AG04450 (cell line): ENCODE data around the gene KCNG3. TPM values are rescaled to one million over a fixed set of nuclear protein-coding genes. Genes with fewer than 3 reads are reported as not detected.

ENCODE experiments used
- CTCF ChIA-PET: fragments of 300-600, 350-600 bp; formaldehyde crosslinking; extraction: SDS; loops from one replicate; lab custom pipeline; 2022; ENCODE audit warnings: antibody characterized with exemption, inconsistent platforms; lab: Charles Lee
- POLR2A ChIA-PET: fragments of 350-600 bp; formaldehyde crosslinking; extraction: SDS; loops from one replicate; lab custom pipeline; 2021; ENCODE audit warnings: antibody characterized with exemption, inconsistent platforms; lab: Yijun Ruan, JAX
- DNase-seq: peaks from one replicate; pipeline ENCODE4 v3.0.0-alpha.2; 2011; ENCODE audit warnings: low read depth, low spot score
- H3K27ac ChIP-seq: one replicate; pipeline ENCODE4 v1.5.1; 2012; ENCODE audit warnings: low read depth, low read length, control low read depth
- H3K27me3 ChIP-seq: one replicate; pipeline ENCODE4 v1.6.0; 2012; ENCODE audit warnings: low read length; ENCODE audit not compliant: control insufficient read depth, insufficient read depth
- H3K4me3 ChIP-seq: 2 replicates; pipeline ENCODE4 v1.5.1; 2011; ENCODE audit warnings: mild to moderate bottlenecking, low read depth, low read length, control low read depth
- H3K9me3 ChIP-seq: 2 replicates; pipeline ENCODE4 v1.5.1; 2012; ENCODE audit warnings: low read length; ENCODE audit not compliant: control insufficient read depth, insufficient read depth
- CTCF ChIP-seq: IDR thresholded peaks from 2 replicates; pipeline ENCODE4 v1.5.1; 2011; ENCODE audit warnings: low read depth, low read length, control low read depth, inconsistent platforms
- polyA plus RNA-seq: library from polyadenylated mRNA; depleted of rRNA; stranded (reverse); fragments of >200 nt; gene quantifications from 2 replicates; pipeline ENCODE4 v1.2.3, GENCODE V29; 2011

Gene KCNG3
- polyA plus RNA-seq, 1 experiment: not detected

- DNase-seq: no peak
- TF ChIP-seq CTCF: no peak
- H3K27me3 ChIP-seq: peaks cover 3% of the 10 kb centered on the region
- H3K27ac ChIP-seq: no peak overlapping the region
- no peak overlapping the region for H3K4me3 ChIP-seq
- H3K9me3 ChIP-seq: no peaks in the 10 kb centered on the region
- CTCF ChIA-PET: no interaction called here
- POLR2A ChIA-PET: no interaction called here
These were observed 47.1 kb downstream of the KCNG3 start for GRCh38 chr2:42446503-42447271.

GRCh38 chr2:42443718-42444399 is 49.9 kb downstream of the KCNG3 start:
- H3K27me3 ChIP-seq: peaks cover 3% of the 10 kb centered on the region
- H3K4me3 ChIP-seq: no peak overlapping the region
- ChIA-PET POLR2A (no interaction called here), CTCF (interaction anchor here (0.6 kb wide), 1 partner anchor 118 kb away, joined by 3 read pairs; no protein-coding TSS in a partner anchor)
- no peak for DNase-seq
- no peaks in the 10 kb centered on the region for H3K9me3 ChIP-seq
- no peak for TF ChIP-seq CTCF
- no peak overlapping the region for H3K27ac ChIP-seq

- Histone ChIP-seq H3K4me3 (no peak overlapping the region), H3K9me3 (no peaks in the 10 kb centered on the region), H3K27ac (no peak overlapping the region), H3K27me3 (peaks cover 3% of the 10 kb centered on the region)
- no peak for DNase-seq
- no peak for TF ChIP-seq CTCF
- CTCF ChIA-PET: no interaction called here
- POLR2A ChIA-PET: no interaction called here
These were observed 51.0 kb downstream of the KCNG3 start for GRCh38 chr2:42442774-42443173.

- POLR2A ChIA-PET: no interaction called here
- Histone ChIP-seq H3K9me3 (no peaks in the 10 kb centered on the region), H3K27ac (no peak overlapping the region), H3K27me3 (peaks cover 9% of the 10 kb centered on the region), H3K4me3 (no peak overlapping the region)
- TF ChIP-seq CTCF: no peak
- no peak for DNase-seq
- CTCF ChIA-PET: interaction anchor here (1.8 kb wide), 1 partner anchor 57 kb away, joined by 5 read pairs; no protein-coding TSS in a partner anchor
These were observed 55.1 kb downstream of the KCNG3 start for GRCh38 chr2:42438685-42439084.

- Histone ChIP-seq H3K27ac (no peak overlapping the region), H3K9me3 (no peaks in the 10 kb centered on the region), H3K4me3 (no peak overlapping the region), H3K27me3 (peaks cover 11% of the 10 kb centered on the region)
- ChIA-PET POLR2A (interaction anchor here (0.6 kb wide), 1 partner anchor 220 kb away, joined by 9 read pairs; no protein-coding TSS in a partner anchor), CTCF (no interaction called here)
- TF ChIP-seq CTCF: no peak
- DNase-seq: no peak
These were observed 57.4 kb downstream of the KCNG3 start for GRCh38 chr2:42436370-42436769.
